Activated naive CD8-positive, alpha-beta T cell treated with anti-CD3 and anti-CD28 coated beads for 36 hours (primary cell): ENCODE data around the gene PACSIN2. TPM values are rescaled to one million over a fixed set of nuclear protein-coding genes. Genes with fewer than 3 reads are reported as not detected.
"Not testable (repeated sequence)": the region's sequence is repeated elsewhere in the genome, so short reads cannot be mapped to it uniquely, and the experiment has no call there.

ENCODE experiments used
- DNase-seq: peaks from one replicate; pipeline ENCODE4 v3.0.0; 2021
- H3K27ac Mint-ChIP-seq: one replicate; pipeline ENCODE4 v1.8.0; 2022; ENCODE audit warnings: mild to moderate bottlenecking, moderate library complexity, mixed read lengths
- H3K27me3 Mint-ChIP-seq: one replicate; pipeline ENCODE4 v1.8.0; 2022; ENCODE audit warnings: mild to moderate bottlenecking, mixed read lengths
- H3K36me3 Mint-ChIP-seq: one replicate; pipeline ENCODE4 v1.8.0; 2021; ENCODE audit warnings: mild to moderate bottlenecking, mixed read lengths
- H3K4me1 Mint-ChIP-seq: one replicate; pipeline ENCODE4 v1.8.0; 2021; ENCODE audit warnings: mixed read lengths
- H3K4me3 Mint-ChIP-seq: one replicate; pipeline ENCODE4 v1.8.0; 2022; ENCODE audit warnings: mild to moderate bottlenecking, moderate library complexity, mixed read lengths
- H3K9me3 Mint-ChIP-seq: one replicate; pipeline ENCODE4 v1.8.0; 2022; ENCODE audit warnings: mixed read lengths
- total RNA-seq, 2 experiments: library from RNA; stranded (reverse); gene quantifications; one replicate each; pipeline ENCODE4 v1.2.3, GENCODE V29; 2021

Gene PACSIN2
- total RNA-seq, 2 experiments from 2014 or later = 30.2 to 34.6 TPM

DNA sequence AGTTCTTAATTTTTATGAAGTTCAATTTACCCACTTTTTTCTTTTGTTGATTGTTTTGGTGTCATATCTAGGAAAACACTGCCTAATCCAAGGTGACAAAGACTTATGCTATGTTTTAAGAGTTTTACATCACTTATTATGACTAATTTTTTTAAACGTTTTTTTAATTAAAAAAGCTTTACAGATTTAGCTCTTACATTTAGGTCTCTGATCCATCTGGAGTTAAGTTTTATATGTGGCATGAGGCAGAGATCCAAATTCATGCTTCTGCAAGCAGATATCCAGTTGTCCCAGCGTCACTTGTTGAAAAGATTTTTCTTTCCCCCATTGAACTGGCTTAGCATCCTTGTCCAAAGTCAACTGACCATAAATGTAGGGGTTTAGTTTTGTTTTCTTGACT, 72.6 kb downstream of the PACSIN2 start:
- no peak for DNase-seq
- H3K4me3 Mint-ChIP-seq = no peak overlapping the region
- no peaks in the 10 kb centered on the region for H3K27me3 Mint-ChIP-seq
- peaks cover 8% of the 10 kb centered on the region for H3K36me3 Mint-ChIP-seq
- H3K9me3 Mint-ChIP-seq = no peaks in the 10 kb centered on the region
- peaks cover 39% of the 10 kb centered on the region for H3K4me1 Mint-ChIP-seq
- no peak overlapping the region for H3K27ac Mint-ChIP-seq

DNA sequence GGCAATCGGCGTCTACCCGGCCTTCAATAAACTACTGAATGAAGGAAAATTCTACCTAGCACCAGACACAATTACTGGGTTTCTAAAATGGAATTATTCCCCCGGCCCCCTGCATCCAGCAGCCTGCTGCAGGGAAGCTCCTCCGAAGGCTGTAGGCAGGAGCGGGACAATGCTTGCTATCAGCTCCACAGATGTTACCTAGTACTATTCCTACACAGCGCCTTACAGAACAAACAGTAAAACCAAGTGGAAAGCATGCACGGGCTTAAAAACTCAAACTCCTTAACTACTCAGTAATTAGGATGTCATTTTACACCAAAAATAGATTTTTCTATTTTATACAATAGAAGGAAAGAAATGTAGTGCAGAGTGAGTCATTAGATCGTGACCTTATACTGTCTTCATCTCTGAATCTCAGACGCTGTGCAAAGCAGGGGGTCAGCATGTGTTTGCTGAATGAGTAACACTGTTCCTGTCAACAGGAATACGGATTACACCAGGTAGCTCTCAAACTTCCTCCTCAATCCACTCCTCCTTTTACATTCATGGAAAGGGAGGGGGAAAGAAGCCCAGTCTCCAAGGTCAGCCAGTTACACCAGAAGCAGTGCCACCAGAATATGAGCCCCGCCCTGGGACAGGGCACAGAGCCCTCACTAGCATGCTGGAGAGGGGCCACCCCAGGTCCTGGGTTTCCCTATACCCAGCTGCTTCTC, 74.9 kb downstream of the PACSIN2 start:
- H3K27me3 Mint-ChIP-seq = no peaks in the 10 kb centered on the region
- DNase-seq = no peak
- no peaks in the 10 kb centered on the region for H3K9me3 Mint-ChIP-seq
- peaks cover 8% of the 10 kb centered on the region for H3K36me3 Mint-ChIP-seq
- H3K4me1 Mint-ChIP-seq = peaks cover 35% of the 10 kb centered on the region
- no peak overlapping the region for H3K27ac Mint-ChIP-seq
- no peak overlapping the region for H3K4me3 Mint-ChIP-seq

DNA sequence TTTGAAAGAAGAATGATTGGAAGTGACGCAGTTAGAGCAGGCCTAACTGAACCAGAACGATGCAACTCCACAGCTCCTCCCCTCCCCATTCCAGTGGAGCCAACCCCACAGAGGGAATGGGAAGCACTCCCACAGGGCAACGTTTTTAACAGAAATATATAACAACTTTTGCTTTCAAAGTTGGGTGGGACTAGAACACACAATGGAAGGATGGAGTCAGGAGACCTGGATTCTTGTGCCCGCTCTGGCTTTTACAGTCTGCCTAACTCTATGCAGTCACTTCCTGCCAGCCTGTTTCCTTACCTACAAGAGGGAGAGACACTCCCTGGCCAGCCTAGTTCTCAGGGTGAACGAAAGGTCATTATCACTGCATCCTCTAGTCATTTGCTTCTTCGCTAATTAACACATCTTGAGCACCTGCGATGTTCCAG, 75.5 kb downstream of the PACSIN2 start:
- no peak overlapping the region for H3K27ac Mint-ChIP-seq
- H3K27me3 Mint-ChIP-seq = no peaks in the 10 kb centered on the region
- DNase-seq = no peak
- H3K9me3 Mint-ChIP-seq = no peaks in the 10 kb centered on the region
- peaks cover 38% of the 10 kb centered on the region for H3K4me1 Mint-ChIP-seq
- peaks cover 8% of the 10 kb centered on the region for H3K36me3 Mint-ChIP-seq
- H3K4me3 Mint-ChIP-seq = no peak overlapping the region

DNA sequence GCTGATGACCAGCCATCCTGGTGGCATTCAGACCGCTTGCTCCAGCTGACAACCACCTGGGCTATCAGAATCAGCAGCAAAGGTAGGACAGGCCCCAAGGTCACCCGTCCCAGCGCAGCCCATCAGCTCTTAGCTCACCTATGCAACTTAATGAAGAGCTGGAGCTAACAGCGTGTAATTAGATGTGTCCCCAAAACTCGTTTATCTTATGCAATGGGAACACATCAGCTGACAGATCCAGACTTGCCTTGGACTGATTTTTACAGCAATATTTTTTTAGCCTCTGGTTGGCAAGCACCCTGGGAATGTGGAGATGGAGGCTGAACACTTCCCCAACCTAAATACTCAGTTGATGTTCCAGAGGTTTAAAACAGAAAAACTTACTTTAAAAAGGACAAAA, 76.0 kb downstream of the PACSIN2 start:
- DNase-seq = no peak
- Mint-ChIP-seq H3K4me1 (peaks cover 43% of the 10 kb centered on the region), H3K36me3 (peaks cover 8% of the 10 kb centered on the region), H3K9me3 (no peaks in the 10 kb centered on the region), H3K27ac (no peak overlapping the region), H3K4me3 (no peak overlapping the region), H3K27me3 (no peaks in the 10 kb centered on the region)

DNA sequence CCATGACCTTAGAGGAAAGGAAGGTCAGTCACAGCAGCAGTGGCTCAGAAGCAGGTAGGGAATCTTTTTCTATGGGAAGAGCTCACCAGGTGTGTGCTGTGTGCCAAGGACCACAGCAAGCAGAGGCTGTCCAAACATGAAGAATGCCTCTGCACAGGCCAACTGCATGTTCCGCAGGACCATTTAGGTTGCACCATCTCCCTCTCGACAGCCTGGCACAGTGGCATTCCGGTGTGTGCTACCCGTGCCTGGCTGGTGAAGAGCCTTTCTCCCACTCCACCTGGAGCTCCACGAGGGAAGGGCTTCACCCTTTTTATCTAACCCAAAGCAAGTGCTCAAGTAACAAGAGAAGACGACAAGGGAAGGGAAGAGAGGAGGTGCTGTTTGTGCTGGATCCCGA, 76.5 kb downstream of the PACSIN2 start:
- Mint-ChIP-seq H3K4me3 (no peak overlapping the region), H3K27me3 (no peaks in the 10 kb centered on the region), H3K36me3 (peaks cover 8% of the 10 kb centered on the region), H3K4me1 (peaks cover 49% of the 10 kb centered on the region), H3K9me3 (no peaks in the 10 kb centered on the region), H3K27ac (no peak overlapping the region)
- no peak for DNase-seq

DNA sequence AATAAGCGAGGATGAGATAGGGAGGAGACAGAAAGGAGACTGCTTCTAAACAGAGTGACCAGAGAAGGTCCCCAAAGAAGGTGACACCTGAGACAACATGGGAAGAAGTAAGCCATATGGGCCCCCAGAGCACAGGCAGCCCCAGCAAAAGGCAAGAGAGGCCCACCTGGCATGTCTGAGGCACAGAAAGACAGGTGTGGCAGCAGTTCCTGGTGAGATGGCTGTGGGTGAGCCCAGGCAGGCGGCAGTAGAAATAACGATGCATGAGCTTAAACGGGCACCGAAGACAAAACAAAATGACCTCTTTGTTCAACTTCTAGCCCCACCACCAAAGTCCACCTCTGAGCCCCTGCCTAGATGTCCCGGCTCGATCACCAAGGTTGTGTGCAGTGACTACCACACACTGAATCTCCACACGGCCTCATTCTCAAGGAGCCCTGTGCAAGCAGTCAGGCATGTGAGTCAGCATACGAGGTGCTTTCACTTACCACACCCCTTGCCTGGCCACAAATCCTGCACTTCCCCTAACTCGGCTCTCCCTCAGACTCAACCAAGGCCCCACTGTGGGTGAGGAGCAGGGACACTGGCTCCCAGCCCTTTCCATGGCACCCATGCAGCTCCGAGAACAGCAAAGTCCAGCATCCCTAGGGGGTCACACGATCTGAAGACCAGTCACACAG, 77.6 kb downstream of the PACSIN2 start:
- Mint-ChIP-seq H3K9me3 (no peaks in the 10 kb centered on the region), H3K27ac (peak overlapping the region; percentile 2), H3K4me1 (peaks cover 59% of the 10 kb centered on the region)

DNA sequence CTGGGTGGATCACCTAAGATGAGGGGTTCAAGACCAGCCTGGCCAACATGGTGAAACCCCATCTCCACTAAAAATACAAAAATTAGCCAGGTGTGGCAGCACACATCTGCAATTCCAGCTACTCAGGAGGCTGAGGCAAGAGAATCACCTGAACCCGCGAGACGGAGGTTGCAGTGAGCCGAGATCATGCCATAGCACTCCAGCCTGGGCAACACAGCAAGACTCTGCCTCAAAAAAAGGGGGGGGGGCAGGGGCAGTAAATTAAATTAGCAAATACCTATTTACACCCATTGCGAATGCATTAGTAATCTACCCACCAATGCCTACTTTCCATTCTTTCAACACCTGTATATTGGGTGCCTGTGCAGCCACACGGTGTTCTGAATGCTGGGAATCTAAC, 78.3 kb downstream of the PACSIN2 start:
- DNase-seq, H3K4me3 Mint-ChIP-seq, H3K36me3 Mint-ChIP-seq, H3K27me3 Mint-ChIP-seq, H3K27ac Mint-ChIP-seq, H3K9me3 Mint-ChIP-seq: not testable (repeated sequence)
- peaks cover 66% of the 10 kb centered on the region for H3K4me1 Mint-ChIP-seq

More for the DNA sequence above, 77.6 kb downstream of the PACSIN2 start:
- DNase-seq = peak; percentile 42
- Mint-ChIP-seq H3K36me3 (peaks cover 8% of the 10 kb centered on the region), H3K4me3 (no peak overlapping the region), H3K27me3 (no peaks in the 10 kb centered on the region)

DNA sequence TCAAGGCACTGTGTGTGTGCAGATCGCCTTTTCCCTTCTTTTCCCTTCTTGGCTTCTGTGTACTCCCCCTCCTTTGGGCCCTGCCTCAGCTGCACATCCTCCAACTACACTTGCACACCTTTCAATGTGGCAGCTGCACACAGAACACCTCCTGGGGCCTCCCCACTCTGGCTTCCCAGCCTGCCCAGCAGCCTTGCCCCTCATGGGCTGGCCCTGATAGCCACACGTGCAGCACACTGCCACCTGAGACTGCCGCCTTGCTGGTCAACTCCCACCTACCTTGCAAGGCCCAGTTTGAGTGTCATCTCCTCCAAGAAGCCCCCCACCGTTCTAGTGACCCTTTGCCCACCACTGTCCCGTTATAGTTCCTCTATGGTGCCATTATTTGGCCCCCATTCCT, 80.6 kb downstream of the PACSIN2 start:
- H3K36me3 Mint-ChIP-seq = peaks cover 8% of the 10 kb centered on the region
- no peaks in the 10 kb centered on the region for H3K27me3 Mint-ChIP-seq
- H3K27ac Mint-ChIP-seq = peak overlapping the region; percentile 90
- H3K9me3 Mint-ChIP-seq = no peaks in the 10 kb centered on the region
- peaks cover 74% of the 10 kb centered on the region for H3K4me1 Mint-ChIP-seq
- no peak overlapping the region for H3K4me3 Mint-ChIP-seq
- DNase-seq = no peak

DNA sequence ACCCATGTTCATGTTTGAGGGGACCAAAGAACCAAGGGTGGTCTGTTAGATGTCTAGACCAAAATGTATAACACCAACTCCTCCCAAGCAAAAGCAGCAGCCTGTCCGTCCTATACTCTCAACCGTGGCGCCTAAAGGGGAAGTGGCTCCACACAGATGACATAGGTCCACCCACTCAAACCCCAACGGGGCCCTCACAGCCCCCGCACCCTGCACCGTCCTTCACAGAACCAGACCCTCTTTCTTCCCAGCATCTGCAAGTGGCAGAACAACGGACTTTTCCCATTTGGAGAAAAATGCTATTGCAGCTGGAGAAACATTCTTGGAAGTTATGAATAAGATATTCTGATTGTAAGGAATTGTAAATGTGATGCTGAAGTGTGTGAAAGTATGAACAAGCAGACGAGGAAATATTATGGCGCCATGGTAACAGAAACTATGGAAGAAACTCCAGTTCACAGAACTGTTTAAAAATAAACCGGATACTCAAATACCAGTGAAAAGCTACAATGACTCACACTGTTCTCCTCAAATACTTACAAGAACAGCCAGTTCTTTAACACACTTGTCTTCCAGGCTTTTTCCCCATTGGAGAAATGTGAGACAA, 81.4 kb downstream of the PACSIN2 start:
- Mint-ChIP-seq H3K4me1 (peaks cover 79% of the 10 kb centered on the region), H3K27me3 (no peaks in the 10 kb centered on the region), H3K36me3 (peaks cover 10% of the 10 kb centered on the region), H3K27ac (peak overlapping the region; percentile 90), H3K9me3 (no peaks in the 10 kb centered on the region), H3K4me3 (peak overlapping the region; percentile 19)
- peak; percentile 56 for DNase-seq

DNA sequence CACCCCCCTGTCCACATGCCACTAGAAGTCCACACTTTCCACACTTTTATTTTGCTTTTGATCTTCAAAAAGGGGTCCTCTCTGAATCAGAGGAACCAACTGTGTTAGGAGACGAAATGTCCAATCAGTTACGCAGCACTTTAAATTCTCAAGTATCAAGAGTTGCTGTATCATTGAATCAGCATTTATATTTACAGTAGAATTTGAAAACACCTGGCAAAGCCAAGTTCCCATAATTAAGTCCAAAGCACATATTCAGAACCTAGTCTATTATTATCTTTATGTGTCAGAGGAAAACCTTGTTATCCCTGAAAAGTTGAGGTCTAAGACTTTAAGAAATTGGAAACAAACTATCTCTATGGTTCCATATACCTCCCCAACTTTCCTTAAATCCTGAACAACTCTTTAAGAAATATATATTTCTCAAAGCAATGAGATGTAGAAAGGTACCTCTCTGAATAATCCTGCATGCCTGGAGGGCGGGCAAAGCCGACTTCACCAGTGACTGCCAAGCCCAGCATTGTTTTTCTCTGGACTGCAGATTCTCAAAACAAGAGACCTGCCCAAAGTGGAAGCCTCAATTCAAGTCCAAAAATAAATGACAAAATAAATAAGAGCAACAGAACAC, 82.0 kb downstream of the PACSIN2 start:
- Mint-ChIP-seq H3K27me3 (no peaks in the 10 kb centered on the region), H3K27ac (peak overlapping the region; percentile 90), H3K4me1 (peaks cover 74% of the 10 kb centered on the region), H3K4me3 (peak overlapping the region; percentile 19), H3K9me3 (no peaks in the 10 kb centered on the region), H3K36me3 (peaks cover 10% of the 10 kb centered on the region)
- DNase-seq = no peak

DNA sequence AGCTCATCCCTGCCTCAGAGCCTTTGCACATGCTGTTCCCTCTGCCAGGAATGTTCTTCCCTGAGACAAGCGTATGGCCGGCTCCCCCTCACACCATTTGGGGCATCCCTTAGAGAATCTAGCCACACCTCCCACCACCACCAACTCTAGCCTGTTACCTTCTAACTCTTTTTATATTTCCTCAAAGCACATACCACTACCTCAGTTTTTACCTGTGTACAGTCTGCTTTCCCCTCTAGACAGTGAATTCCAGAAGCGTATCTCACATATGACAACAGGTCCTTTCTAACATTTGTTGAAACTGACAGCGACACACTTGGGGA, 82.8 kb downstream of the PACSIN2 start:
- Mint-ChIP-seq H3K4me1 (peaks cover 66% of the 10 kb centered on the region), H3K4me3 (no peak overlapping the region), H3K9me3 (no peaks in the 10 kb centered on the region), H3K27ac (peak overlapping the region; percentile 13), H3K36me3 (peaks cover 10% of the 10 kb centered on the region), H3K27me3 (no peaks in the 10 kb centered on the region)
- no peak for DNase-seq

DNA sequence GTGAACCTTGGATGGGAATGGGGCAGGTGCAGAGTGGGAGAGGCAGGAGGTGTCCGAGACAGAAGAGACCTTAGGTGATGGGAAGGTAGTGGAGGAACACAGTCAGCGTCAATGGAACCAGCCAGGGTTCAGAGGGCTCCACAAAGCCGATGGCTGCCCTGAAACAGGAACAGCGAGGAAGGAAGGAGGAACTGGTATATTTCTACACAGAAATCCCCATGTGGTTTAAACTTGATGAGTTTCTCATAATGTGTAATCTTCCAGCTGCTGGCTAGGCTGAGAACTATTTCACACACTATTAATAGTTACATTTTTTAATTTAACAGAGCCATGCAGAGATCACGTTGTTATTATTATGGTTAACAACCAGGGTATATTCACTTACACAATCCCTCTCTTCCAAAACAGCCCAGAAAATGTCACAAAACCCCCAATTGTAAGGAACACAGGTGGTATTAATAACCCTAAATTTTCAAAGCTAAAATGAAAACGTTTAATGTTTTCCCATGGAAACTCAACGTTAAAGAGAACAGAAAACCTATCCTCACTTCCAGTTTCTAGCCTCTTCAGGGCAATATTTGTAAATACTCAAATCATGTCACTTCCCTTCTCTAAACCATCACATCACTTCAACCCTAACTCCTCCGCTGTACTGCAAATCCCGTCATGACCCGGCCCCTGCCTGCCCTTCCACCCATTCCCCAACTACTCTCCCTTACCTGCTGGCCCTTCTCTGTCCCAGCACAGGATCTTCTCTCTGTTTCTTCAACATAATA, 83.3 kb downstream of the PACSIN2 start:
- no peaks in the 10 kb centered on the region for H3K27me3 Mint-ChIP-seq
- H3K4me3 Mint-ChIP-seq = no peak overlapping the region
- H3K36me3 Mint-ChIP-seq = peaks cover 10% of the 10 kb centered on the region
- H3K9me3 Mint-ChIP-seq = no peaks in the 10 kb centered on the region
- peak overlapping the region; percentile 34 for H3K27ac Mint-ChIP-seq
- peaks cover 68% of the 10 kb centered on the region for H3K4me1 Mint-ChIP-seq
- no peak for DNase-seq

DNA sequence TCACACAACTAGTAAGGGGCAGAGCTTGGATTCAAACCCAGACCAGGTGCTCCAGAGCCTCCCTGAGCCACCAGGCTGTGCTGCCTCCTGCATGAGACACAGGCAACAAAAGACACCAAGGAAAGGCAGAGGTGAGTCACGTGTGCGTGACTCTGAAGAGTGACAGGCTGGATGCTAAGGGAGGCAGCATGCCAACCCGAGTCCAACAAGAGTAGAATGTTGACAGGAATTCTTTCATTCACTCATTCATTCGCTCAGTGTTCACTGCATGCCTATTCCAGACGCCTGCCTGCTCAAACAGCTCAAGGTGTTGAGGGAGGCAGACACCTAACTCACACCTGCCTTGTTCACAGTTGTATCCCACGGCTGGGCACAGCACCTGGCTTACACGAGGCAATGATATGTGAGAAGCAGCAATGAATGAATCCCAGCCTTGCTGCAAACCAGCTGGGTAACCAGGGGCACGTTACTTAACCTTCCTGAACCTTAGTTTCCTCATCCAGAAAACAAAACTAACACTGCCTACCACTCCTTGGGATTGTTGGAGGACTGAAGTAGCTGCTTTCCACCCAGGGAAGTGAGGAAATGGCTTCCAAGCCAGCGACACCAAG, 84.0 kb downstream of the PACSIN2 start:
- H3K9me3 Mint-ChIP-seq = no peaks in the 10 kb centered on the region
- peaks cover 7% of the 10 kb centered on the region for H3K36me3 Mint-ChIP-seq
- H3K4me1 Mint-ChIP-seq = peaks cover 72% of the 10 kb centered on the region
- H3K4me3 Mint-ChIP-seq = no peak overlapping the region
- DNase-seq = peak; percentile 9
- no peaks in the 10 kb centered on the region for H3K27me3 Mint-ChIP-seq
- H3K27ac Mint-ChIP-seq = peak overlapping the region; percentile 34

DNA sequence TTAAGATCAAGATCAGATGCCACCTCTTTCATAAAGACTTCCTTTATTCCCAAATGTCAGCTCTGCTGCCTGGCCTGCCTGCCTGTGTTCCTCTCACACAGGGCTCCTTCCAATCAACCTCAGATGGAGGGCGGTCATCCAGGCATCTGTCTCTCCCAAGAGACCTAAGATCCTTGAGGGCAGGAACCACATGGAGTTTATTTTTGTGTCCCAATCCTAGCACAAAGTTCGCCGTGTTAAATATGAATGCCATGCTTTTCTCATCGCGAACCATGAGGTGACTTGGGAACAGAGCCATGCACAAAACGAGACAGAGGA, 85.2 kb downstream of the PACSIN2 start:
- H3K27me3 Mint-ChIP-seq = no peaks in the 10 kb centered on the region
- H3K27ac Mint-ChIP-seq = peak overlapping the region; percentile 1
- H3K4me1 Mint-ChIP-seq = peaks cover 74% of the 10 kb centered on the region

More for the DNA sequence above, 85.2 kb downstream of the PACSIN2 start:
- Mint-ChIP-seq H3K36me3 (peaks cover 2% of the 10 kb centered on the region), H3K9me3 (no peaks in the 10 kb centered on the region), H3K4me3 (no peak overlapping the region)
- no peak for DNase-seq
